Mesothelial cell of epicardium (in vitro differentiated cells): ENCODE data around the gene NEK11. TPM values are rescaled to one million over a fixed set of nuclear protein-coding genes. Genes with fewer than 3 reads are reported as not detected.
A peak's percentile ranks its signal among the peaks of the same experiment; 100 is the strongest.
"Not testable (repeated sequence)": the region's sequence is repeated elsewhere in the genome, so short reads cannot be mapped to it uniquely, and the experiment has no call there.

ENCODE experiments used
- DNase-seq, 2 experiments: peaks; one replicate each; pipeline ENCODE4 v3.0.0; 2021; ENCODE audit warnings: low spot score in 2 of 2; ENCODE audit not compliant: unreplicated experiment in 2 of 2
- H3K27ac Mint-ChIP-seq: 2 replicates; pipeline ENCODE4 v1.8.0; 2021; ENCODE audit warnings: mixed read lengths
- H3K27me3 Mint-ChIP-seq: 2 replicates; pipeline ENCODE4 v1.8.0; 2021; ENCODE audit warnings: low read depth, mixed read lengths
- H3K36me3 Mint-ChIP-seq: 2 replicates; pipeline ENCODE4 v1.8.0; 2021; ENCODE audit warnings: mixed read lengths
- H3K4me1 Mint-ChIP-seq: 2 replicates; pipeline ENCODE4 v1.8.0; 2021; ENCODE audit warnings: mixed read lengths
- H3K4me3 Mint-ChIP-seq: 2 replicates; pipeline ENCODE4 v1.8.0; 2021; ENCODE audit warnings: mild to moderate bottlenecking, moderate library complexity, mixed read lengths
- H3K9me3 Mint-ChIP-seq: 2 replicates; pipeline ENCODE4 v1.8.0; 2021; ENCODE audit warnings: mixed read lengths
- CTCF ChIP-seq: fragments of 200-600 bp; sonication (generic); IDR thresholded peaks from one replicate; pipeline ENCODE4 v1.5.0; 2021; ENCODE audit warnings: antibody characterized with exemption; ENCODE audit not compliant: unreplicated experiment
- total RNA-seq: library from RNA; stranded (reverse); gene quantifications from 3 replicates; pipeline ENCODE4 v1.2.1, GENCODE V29; 2021

Gene NEK11
- total RNA-seq, 1 donor from 2014 or later = 11.3 TPM

- no peak overlapping the region for H3K27ac Mint-ChIP-seq
- no peaks in the 10 kb centered on the region for H3K4me1 Mint-ChIP-seq
- H3K4me3 Mint-ChIP-seq = no peak overlapping the region
- H3K27me3 Mint-ChIP-seq = peaks cover 3% of the 10 kb centered on the region
- DNase-seq = no peak
- no peaks in the 10 kb centered on the region for H3K36me3 Mint-ChIP-seq
- TF ChIP-seq CTCF = no peak
- no peaks in the 10 kb centered on the region for H3K9me3 Mint-ChIP-seq
Observed at GRCh38 chr3:131353016-131353877, 326.6 kb downstream of the NEK11 start.

- no peaks in the 10 kb centered on the region for H3K36me3 Mint-ChIP-seq
- TF ChIP-seq CTCF = no peak
- no peak overlapping the region for H3K4me3 Mint-ChIP-seq
- no peak for DNase-seq
- no peak overlapping the region for H3K27ac Mint-ChIP-seq
- no peaks in the 10 kb centered on the region for H3K4me1 Mint-ChIP-seq
- H3K27me3 Mint-ChIP-seq = peaks cover 3% of the 10 kb centered on the region
- no peaks in the 10 kb centered on the region for H3K9me3 Mint-ChIP-seq
Observed at GRCh38 chr3:131353986-131354385, 327.3 kb downstream of the NEK11 start.

- no peak for DNase-seq
- no peaks in the 10 kb centered on the region for H3K36me3 Mint-ChIP-seq
- no peak overlapping the region for H3K27ac Mint-ChIP-seq
- no peaks in the 10 kb centered on the region for H3K9me3 Mint-ChIP-seq
- H3K4me1 Mint-ChIP-seq = no peaks in the 10 kb centered on the region
- peaks cover 3% of the 10 kb centered on the region for H3K27me3 Mint-ChIP-seq
- no peak overlapping the region for H3K4me3 Mint-ChIP-seq
- TF ChIP-seq CTCF = no peak
Observed at GRCh38 chr3:131356006-131356595, 329.4 kb downstream of the NEK11 start.

- H3K9me3 Mint-ChIP-seq = no peaks in the 10 kb centered on the region
- H3K27ac Mint-ChIP-seq = no peak overlapping the region
- H3K4me3 Mint-ChIP-seq = no peak overlapping the region
- no peak for DNase-seq
- H3K4me1 Mint-ChIP-seq = peaks cover 3% of the 10 kb centered on the region
- no peak for TF ChIP-seq CTCF
- H3K36me3 Mint-ChIP-seq = no peaks in the 10 kb centered on the region
- peaks cover 3% of the 10 kb centered on the region for H3K27me3 Mint-ChIP-seq
Observed at GRCh38 chr3:131357275-131357674, 330.6 kb downstream of the NEK11 start.

GRCh38 chr3:131360191-131360755, 333.6 kb downstream of the NEK11 start:
- no peak overlapping the region for H3K4me3 Mint-ChIP-seq
- peaks cover 7% of the 10 kb centered on the region for H3K4me1 Mint-ChIP-seq
- TF ChIP-seq CTCF = no peak
- no peak for DNase-seq
- peaks cover 9% of the 10 kb centered on the region for H3K9me3 Mint-ChIP-seq
- no peaks in the 10 kb centered on the region for H3K36me3 Mint-ChIP-seq
- peaks cover 5% of the 10 kb centered on the region for H3K27me3 Mint-ChIP-seq
- H3K27ac Mint-ChIP-seq = no peak overlapping the region

- H3K4me1 Mint-ChIP-seq, DNase-seq, H3K27me3 Mint-ChIP-seq, H3K36me3 Mint-ChIP-seq: not testable (repeated sequence)
- peak overlapping the region; percentile 8 for H3K27ac Mint-ChIP-seq
- H3K4me3 Mint-ChIP-seq = peak overlapping the region; percentile 82
- peaks cover 14% of the 10 kb centered on the region for H3K9me3 Mint-ChIP-seq
Observed at GRCh38 chr3:131361066-131361463, 334.4 kb downstream of the NEK11 start.
